ENCODE measurements around the gene TMPRSS3.
A peak's percentile ranks its signal among the peaks of the same experiment; 100 is the strongest.

The TMPRSS3 gene

DNA sequence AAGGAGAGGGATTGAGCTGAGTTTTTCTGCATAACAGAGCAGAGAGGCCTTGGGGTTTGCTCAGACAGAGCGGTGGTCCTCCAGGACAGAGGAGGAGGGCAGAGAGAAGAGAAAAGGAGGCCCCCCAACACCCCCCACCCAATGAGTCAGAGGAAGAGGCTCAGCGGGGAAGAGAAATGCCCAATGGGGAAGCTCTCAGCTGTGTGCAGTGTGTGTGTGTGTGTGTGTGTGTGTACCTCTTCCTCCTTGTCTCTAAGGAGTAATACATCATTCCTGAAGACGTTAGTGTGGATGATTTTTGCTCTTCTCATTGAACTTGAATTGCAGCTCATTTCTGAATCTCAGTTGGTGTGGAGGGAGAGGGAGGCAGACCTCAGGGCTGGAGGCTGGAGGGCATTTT lies 8.7 kb downstream of the TMPRSS3 start:
- no peak for DNase-seq

DNA sequence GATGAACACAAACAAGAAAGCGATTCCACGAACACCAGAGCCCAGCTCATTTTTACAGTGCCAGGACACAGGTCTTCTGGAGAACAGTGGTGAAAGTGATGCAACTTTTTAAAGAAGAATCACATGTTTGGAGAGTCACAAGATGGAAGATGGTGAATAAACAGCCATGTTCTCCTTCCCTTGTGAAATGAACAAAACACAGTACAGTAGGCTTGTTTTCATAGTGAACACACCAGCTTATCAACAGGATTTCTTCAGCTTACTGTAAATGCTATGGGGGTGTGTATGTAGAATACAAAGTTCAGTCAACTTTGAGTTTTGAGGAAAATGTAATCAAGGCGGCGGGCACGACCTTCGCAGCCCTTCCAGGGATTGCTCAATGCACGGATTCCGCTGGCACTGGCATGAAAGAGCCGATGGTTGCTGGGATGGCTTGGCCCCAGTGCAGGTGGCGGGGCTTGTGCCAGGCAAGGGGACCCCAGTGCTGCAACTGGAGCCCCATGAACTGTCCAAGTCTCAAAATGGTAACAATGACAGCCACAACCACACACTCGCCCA lies 9.7 kb downstream of the TMPRSS3 start:
- no peak for DNase-seq

DNA sequence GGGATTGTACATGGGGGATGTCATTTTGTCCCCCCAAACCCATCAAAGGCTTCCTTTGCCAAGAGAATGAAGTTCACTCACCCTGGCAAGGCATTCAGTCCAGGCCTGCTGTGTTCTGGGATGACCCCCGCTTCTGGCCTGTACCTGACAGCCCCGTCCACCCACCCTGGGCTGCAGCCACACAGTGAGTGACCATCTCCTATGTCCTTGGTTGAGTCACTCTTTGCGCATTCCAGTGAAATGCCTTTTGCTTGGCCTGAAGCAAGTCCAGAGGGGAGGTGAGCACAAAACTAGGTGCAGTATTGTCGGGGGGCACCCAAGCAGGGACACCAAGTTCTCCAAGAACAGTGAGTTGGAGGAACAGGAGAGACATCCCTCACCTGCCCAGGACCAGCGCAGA lies 10.2 kb downstream of the TMPRSS3 start:
- DNase-seq: no peak

DNA sequence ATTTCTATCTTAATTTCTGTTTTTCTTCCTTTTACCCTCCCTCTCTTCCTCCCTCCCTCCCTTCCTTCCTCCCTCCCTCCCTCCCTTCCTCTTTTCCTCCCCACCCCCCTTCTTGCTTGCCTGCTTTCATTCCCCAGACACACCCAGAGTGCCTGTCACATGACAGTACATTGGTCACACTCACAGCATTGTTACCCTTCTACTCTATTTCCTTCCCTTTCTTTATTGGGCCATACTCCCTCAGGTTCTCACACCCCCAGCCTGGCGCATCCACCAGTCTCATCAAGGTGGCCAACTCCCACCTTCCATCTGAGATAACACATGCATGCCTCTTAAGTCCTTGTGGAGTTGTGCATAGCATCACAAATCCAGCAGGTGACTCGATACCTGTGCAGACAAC lies 10.9 kb downstream of the TMPRSS3 start:
- no peak for DNase-seq

DNA sequence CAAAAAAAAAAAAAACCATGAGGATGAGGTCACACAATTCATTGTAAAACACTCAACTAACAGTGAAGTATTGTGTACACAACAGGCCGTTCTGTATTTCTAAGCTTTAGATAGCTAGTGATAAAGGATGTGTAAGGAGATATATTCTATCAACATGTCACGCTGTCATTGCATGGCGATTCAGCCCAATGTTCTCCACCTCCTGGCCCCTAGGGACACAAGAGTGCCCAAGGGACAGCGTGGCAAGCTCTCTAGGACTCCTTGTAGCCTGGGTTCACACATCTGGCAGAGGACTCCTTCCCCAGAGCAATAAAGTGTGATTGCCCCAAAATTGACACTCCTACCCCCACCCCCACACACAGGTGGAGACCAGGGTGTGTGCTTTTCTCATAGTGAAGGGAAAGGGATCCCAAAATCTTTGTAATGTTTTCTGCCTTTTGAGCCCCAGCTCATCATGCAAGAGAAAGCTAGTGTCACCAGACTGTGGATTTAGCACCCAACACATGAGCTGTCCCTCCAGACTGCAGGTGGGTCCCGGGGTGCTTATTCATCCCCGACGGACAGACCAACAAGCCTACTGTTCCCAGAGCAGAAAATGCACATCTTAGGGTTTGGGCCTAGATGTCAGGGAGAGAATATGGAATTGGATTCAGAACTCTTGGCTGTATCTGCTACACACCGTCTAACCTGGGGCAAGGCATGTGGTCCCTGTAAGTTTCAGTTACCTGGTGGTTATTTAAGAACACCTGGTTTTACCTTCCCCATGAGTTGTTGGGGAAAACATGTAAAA lies 11.5 kb downstream of the TMPRSS3 start:
- no peak for DNase-seq

DNA sequence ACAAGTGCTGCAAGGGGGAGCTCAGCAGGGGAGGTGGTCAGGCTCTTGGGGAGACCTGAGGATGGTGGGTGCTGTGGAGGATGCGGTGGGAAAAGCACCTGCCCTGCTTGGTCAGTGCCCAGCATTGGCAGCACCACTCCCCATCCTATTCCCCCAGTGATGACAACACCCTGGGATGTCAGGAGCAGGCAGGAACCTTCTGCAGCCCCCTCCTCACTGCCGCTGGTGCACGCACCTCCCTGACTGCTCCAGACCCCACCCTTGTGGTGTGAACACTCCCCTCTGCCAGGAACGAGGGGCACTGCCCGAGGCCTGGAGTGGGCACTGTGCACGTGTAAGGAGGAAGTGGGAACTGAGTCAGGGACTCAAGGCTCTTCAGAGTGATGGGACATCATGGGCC lies 12.5 kb downstream of the TMPRSS3 start:
- no peak for DNase-seq

DNA sequence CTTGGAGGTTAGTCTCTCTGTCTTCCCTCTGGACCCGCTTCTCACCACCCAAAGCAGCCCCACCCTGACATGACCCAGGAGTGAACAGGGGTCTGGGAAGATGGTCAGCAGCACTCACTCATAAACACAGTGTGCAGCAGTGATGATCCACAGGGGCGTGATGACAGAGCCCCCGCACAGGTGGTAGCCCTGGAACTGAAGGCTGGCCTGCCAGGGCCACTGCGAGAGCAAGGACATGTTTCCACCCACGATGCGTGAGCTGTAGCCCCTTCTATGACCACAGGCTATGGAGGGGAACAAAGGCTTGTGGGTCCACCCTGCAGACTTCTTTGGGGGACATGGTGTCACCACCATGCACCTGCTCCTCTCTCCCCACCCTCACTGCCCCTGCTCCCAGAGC lies 12.9 kb downstream of the TMPRSS3 start:
- DNase-seq: no peak

DNA sequence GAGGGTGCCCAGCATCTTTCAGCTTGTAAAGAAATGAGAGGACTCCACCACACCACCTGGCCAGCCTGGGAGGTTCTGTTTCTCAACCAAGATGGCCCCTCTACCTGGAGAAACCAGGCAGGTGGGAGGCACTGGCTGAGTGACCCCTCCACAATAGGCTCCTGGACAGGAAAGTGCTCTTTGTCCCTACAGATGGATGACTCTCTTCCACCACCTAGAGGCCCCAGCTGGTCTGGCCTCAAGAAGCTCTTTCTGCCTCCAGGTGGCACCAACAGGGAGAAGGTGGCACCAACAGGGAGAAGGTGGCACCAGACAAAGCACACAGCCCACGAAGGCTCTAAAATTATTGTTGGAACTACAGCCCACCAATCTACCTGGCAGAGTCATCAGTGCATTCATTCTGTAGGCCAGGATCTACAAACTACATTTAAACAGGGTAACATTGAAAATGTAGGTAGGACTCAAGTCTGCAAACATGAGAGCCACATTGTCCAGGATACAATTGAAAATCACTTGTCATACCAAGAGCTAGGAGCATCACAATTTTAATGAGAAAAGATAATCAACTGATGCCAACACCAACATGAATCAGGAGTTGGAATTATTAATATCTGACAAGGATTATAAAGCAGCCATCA lies 14.4 kb downstream of the TMPRSS3 start:
- peak; percentile 71 to 74 for DNase-seq

DNA sequence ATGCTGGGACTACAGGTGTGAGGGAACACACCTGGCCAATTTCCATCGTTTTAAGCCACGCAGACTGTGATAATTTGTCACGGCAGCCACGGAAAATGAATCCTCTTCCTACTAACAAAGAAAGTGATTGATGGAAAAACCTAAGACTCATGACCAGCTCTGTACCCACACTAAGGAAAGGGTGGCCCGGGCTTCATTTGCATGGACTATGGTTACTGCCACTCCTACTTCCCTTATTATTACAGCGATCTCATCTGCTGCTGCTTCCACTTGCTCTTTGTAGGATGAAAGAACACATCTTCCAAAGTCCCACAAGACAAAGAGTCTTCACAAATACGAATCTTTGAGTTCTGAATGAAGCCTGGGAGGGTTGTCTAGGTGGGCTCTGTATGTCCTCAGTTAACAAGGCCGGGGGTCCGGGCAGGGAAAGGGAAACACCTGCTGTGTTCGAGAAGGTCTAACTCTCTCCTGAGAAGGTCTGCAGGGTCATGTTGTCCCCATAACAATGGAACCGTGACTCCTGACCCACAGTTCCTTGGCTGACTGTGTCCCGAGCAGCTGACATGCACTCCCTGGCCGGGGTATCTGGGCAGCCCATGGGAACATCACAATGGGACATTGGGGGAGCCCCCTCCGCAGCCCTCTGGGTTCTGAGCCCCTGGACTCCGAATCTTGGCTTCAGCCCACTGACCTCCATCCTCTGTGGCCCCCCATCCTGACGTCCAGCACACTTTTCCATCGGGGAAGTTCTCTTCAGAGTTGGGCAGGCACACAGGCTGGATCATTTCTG lies 16.2 kb downstream of the TMPRSS3 start:
- DNase-seq: no peak

DNA sequence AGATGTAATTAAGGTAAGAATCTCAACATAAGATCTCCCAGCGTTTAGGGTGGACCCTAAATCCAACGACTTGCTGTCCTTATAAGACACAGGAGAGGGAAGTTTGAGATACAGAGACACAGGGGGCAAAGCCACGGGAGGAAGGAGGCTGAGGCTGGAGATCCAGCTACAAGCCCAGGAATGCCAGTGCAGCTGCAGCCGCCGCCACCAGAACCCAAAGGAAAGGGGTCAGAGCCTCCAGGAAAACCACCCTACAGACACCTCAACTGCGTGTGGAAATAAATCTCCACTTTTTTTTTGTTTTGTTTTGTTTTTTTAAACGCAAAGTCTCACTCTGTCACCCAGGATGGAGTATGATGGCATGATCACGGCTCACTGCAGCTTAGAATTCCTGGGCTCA lies 17.4 kb downstream of the TMPRSS3 start:
- no peak for DNase-seq

DNA sequence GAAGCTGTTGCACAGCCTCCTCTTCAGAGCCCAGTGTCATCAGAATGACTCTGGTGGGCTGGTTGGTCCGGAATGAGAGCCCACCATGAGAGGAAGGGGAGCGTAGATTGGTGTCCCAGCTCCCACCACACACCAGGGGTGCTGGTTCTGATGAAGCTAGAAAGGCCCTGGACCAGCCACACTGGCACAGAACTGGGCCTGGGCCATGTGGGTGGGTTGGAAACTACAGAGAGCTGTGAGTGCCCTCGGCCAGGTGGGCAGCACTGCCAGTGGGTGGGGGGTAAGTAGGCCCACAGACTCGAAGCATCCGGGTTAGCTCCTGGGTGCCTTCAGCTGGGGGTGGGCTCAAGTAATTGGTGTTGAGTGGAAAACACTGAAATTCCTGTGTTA lies 17.9 kb downstream of the TMPRSS3 start:
- no peak for DNase-seq

DNA sequence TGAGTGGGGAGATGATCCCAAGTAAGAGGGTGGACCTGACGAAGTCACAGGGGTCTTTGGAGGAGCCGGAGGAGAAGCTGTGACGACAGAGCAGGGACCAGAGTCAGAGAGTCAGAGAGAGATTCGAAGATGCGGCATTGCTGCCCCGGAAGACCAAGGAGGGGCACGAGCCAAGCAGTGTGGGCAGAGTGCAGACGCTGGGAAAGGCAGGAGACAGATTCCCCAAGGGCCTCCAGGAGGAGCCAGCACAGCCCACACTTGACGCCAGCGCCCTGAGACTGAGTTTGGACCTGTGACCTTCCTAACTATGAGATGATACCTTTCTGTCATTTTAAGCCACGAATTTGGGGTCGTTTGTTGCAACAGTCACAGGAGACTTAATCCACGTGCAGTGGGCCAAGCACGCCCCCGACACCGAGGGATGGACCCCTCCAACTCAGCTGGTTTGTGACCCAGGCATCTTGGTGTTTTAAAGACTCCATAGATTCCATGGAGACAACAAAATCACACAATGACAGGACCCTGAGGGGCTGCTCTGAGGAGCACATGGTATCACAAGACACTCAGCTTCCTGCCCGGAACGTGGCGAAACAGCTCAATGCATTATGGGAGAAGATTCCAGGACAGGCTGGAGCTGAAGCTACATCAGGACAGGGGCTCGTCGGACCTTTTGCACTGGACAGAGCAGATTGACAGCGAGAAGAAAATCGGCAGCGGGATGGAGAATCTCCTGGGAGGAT lies 18.5 kb downstream of the TMPRSS3 start:
- DNase-seq: no peak

DNA sequence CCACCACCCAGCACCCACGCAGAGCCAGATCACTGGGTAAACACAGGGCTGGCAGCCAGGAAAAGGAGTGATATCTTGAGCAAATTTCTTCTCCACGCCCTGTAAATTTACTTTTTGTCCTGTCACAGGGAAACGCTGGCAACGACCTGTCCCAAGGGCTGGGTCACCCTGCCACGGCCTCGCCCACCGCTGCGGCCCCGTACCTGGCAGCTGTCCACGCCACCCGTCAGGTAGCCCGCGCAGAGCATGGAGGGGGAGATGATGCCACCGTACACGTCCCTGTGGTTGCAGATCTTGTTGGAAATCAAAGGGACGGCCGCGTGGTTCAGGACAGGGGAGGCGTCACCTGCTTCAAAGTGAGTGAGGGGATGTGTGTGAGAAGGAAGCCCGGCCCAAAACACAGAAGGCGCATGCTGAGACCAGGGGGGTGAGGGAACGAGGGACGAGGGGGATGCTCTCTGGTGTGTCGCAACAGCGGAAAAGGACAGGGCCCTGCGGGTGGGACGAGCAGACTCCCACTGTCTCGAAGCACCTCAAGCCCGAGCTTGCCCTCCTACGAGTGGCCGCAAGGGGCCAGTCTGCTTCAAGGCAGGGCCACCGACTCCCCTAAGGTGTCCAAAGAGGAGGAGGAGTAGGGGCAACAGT lies 19.4 kb downstream of the TMPRSS3 start:
- no peak for DNase-seq

DNA sequence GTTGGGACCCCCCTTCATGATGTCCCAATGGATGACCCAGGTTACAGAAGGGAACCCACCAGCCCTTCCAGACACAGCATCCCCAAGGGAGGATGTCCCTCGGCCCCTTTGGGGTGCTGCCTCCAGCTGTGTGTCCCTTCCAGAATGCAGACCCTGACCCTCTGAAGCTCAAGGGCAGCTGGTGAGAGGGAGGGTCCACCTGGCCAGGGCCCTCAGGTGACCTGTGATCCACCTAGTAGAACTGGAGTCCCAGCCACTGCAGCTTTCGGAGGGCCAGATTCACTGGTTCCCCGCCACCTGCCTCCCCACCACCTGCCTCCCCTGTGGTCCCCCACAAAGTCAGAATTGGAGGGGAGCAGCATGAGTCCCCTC lies 19.9 kb downstream of the TMPRSS3 start:
- DNase-seq: no peak

DNA sequence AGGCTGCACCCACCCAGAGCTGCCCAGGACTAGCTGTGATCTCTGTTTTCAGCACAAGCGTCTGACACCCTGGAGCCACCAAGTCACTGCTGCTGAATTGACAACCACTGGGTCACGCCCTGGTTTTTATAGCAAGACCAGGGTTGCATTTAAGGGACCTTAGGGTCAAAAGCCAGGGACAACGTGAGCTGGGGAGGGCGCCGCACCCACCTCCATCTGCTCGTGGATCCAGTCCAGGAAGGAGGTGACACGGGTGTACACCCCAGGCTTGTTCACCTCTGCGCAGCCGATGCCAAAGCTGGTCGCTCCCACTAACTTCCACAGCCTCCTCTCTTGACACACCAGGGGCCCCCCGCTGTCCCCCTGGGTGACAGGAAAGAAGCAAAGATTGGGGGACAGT lies 20.3 kb downstream of the TMPRSS3 start:
- peak in 1 of 2 experiments; percentile 35 for DNase-seq

DNA sequence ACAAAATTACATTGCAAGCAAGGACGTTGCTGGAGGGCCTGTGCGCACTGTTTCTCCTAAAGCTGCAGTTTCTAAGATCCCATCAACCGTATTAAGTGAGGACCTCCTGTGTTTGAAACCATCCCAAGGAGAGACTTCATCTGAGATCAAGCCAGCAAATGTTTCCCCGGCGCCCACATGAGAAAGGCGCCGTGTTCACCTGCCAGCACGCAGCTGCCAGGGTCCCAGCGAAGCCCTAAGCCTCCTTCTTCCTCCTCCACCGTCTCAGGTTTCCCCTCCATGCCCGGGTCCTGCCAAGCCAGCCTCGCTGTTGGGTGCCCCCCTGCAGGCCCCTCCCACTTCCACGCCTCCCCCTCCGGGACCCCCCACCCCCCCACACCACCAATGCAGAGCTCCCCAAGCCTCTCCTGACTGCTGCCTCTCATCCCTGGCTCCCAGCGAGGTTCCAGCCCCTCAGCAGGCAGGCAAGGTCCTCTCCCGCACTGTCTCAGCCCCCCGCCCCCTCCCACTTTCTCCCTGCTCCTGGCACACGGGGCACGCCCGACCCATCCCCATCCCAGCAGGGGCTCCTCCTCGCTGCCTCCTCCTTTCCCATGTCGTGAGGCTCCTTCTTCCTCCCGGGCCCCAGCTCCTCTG lies 20.9 kb downstream of the TMPRSS3 start:
- peak in 1 of 2 experiments; percentile 52 for DNase-seq

DNA sequence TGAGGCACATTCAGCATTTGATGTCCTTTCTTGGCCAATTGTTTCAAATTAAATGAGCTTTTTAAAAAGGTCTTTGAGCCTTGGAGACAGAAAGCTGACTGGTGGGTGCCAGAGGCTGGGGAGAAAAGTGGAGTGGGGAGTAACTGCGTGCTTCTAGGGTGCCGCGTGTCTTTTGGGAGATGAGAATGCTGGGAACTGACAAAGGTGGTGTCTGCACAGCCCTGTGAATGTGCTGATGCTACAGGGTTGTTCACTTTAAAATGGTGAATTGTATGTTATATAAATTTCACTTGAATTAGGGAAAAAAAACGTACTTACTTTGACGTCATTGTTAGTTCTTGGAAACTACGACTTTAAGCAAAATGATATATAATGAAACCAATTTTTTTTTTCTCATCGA lies 21.4 kb downstream of the TMPRSS3 start:
- DNase-seq: peak; percentile 49 to 51

DNA sequence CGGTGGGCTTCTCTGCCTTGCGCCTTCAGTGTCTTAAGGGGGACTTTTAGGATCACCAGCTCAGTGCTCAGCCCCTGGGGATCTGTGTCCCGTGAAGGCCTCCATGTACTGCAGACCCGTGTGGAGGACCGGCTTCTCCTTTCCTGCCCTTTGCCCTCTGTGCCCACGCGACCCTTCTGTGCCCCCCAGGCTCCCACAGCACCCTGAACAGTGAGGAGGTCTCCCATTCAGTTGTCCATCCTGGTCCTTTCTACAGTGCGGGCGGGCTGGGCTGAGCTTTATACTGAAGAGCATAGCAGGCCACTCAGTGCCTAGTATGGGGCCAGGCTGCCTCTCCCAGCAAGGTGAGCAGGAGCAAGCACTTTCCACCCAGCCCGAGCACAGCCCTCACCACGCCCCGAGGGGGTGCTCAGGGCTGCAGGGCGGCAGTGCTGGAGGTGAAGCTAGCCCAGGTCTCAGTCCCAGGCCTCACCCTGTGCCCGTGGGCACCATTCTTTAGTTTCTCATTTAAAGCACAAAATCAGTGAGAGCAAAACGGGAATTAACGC lies 21.9 kb downstream of the TMPRSS3 start:
- DNase-seq: no peak

DNA sequence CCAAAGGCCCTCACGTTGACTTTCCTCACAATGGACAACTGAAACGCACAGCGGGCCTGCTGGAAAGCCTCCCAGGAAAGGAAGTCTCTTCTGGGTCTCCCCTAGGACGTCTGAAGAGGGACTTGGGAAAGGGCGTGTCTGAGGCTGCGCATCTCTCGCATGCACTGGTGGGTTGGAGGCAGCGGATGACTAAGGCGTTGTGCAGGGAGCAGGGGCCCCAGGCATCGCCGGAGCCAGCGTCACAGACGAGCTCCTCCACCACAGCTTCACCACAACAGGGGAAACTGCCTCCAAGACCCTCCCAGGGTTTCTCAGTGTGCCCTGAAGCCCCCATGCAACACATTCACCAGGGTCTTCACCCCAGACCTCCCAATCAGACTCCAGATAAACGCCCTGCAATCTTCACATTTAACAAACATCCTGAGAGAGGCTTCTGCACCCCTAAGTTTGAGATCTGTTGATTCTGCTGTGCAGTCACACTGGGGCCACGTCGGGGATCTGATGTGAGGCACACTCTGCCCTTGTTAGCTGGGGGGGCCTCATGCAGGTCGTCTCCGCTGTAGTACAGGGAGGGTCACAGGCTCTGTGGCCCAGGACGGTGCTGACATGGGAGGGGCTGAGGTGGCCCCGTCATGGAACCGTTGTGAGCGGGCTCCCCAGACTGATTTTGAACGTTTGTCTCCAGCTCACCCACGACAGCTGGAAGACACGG lies 22.5 kb downstream of the TMPRSS3 start:
- peak; percentile 77 to 81 for DNase-seq

DNA sequence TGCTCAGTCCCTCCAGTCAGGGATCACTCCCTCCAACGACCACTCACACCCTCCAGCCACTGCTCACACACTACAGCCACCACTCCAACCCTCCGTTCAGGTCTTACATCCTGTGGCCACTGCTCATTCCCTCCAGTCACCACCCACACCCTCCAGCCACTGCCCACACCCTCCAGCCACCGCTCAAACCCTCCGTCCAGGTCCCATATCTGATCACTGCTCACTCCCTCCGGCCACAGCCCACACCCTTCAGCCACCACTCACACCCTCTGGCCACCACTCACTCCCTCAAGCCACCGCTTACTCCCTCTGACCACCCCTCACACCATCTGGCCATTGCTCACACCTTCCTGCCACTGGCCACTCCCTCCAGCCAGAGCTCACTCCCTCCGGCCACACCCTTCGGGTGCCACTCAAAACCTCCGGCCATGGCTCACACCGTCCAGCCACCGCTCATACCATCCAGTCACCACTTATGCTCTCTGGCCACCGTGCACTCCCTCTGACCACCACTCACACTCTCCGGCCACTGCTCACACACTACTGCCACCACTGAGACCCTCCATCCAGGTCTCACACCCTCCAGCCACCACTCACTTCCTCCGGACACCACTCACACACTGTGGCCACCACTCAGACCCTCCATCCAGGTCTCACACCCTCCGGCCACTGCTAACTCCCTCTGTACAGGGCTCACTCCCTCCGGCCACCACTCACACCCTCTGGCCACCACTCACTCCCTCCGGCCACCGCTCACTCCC lies 24.8 kb downstream of the TMPRSS3 start:
- no peak for DNase-seq
